Renal cortical epithelial cell (primary cell): Measurements from ENCODE around the gene LRRFIP1. TPM values are rescaled to one million over a fixed set of nuclear protein-coding genes. Genes with fewer than 3 reads are reported as not detected.

ENCODE experiments used
- DNase-seq: peaks from one replicate; pipeline ENCODE4 v3.0.0-alpha.2; 2011; ENCODE audit warnings: low read depth
- total RNA-seq: library from RNA; depleted of rRNA; stranded (reverse); fragments of >200 nt; gene quantifications from 2 replicates; pipeline ENCODE4 v1.2.3, GENCODE V29; 2014

The LRRFIP1 gene
- total RNA-seq, 1 donor from 2014 or later: 156 TPM

DNA sequence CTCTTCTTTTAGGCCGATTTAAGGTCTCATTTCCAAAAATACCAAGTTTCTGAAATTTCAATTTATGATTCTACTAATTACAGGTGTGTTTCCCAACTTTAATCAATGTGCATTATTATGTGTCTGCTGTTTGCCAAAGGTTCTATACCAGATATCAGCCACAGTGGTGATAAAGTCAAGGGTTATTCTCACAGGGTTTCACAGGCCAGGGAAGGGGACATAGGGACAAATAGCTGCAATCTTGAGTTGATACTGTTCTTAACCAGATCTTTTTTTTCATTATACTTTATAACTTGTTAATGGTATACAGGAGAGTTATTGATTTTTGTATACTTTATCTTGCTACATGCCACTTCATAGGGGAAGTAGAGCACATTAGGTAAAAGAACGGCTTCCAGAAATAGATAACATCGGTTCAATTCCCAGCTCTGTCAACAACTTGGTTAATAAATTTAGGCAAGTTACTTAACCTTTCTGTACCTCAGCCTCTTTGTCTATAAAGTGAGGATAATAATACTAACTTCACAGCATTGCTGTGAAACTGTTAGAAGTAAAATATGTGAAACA, 200.1 kb downstream of the LRRFIP1 start:
- no peak for DNase-seq

Other genes starting within 250 kb of the LRRFIP1 start
- gene COL6A3, start 213.4 kb upstream of the LRRFIP1 start, total RNA-seq: 2.5 and 3.6 TPM in 2 replicates
- 17.7 and 24.6 TPM in 2 replicates for gene MLPH, start 140.3 kb upstream of the LRRFIP1 start, total RNA-seq
- gene PRLH, start 61.0 kb upstream of the LRRFIP1 start, total RNA-seq: not detected in 2 replicates
- 9.9 and 11.9 TPM in 2 replicates for gene RAB17, start 36.9 kb upstream of the LRRFIP1 start, total RNA-seq
- gene RBM44, start 171.2 kb downstream of the LRRFIP1 start, total RNA-seq: 0.30 and 0.35 TPM in 2 replicates
- gene RAMP1, start 232.0 kb downstream of the LRRFIP1 start, total RNA-seq: 0.50 and 2.6 TPM in 2 replicates